ENCODE results near the gene SHB.

- TF ChIP-seq CTCF (IDR thresholded peaks at IDR 0.05) = no peak
- TF ChIP-seq POLR2A (IDR thresholded peaks at IDR 0.05) = no peak
Measured at GRCh38 chr9:37911271-37911681, 157.8 kb downstream of the SHB start.

Measured in thyroid gland (tissue), 4 donors.